Measurements from ENCODE around the gene NME3. TPM values are rescaled to one million over a fixed set of nuclear protein-coding genes. Genes with fewer than 3 reads are reported as not detected.

NME3 gene
- total and polyA plus RNA-seq, 2 of the 4 experiments (the other 2 are of a cell fraction), result 12.7 to 41.2 TPM

GRCh38 chr16:1770328-1771187 lies 785 bp downstream of the NME3 start:
- Histone ChIP-seq H2AFZ (replicated peaks; ENCODE audit: low read length, poor library complexity) (peak overlapping the region; percentile 64), H3K4me2 (ENCODE audit: low read depth, low read length) (peak overlapping the region; percentile 85), H2BK20ac (ENCODE audit: low read depth, low read length) (no peak overlapping the region), H3K4me1 (ENCODE audit: control insufficient read depth, insufficient read depth, low read length) (peaks cover 13% of the 10 kb centered on the region), H3K4ac (ENCODE audit: low read depth, low read length) (no peak overlapping the region; the same call in 1 of the 2 replicates), H4K5ac (ENCODE audit: low read depth, low read length) (no peak overlapping the region), H2BK15ac (ENCODE audit: low read depth, low read length) (no peak overlapping the region), H4K8ac (ENCODE audit: low read depth in 2 of 2, low read length in 2 of 2) (peak overlapping the region in 1 of 2 experiments; percentile 50; a peak in 2 of 4 replicates), H3K9me3 (ENCODE audit: control insufficient read depth, insufficient read depth, low read length) (no peaks in the 10 kb centered on the region), H3K56ac (ENCODE audit: extremely low read depth, insufficient read depth, low read length) (no peak overlapping the region), H3K36me3 (ENCODE audit: control insufficient read depth, insufficient read depth, low read length) (peaks cover 40% of the 10 kb centered on the region), H3K23ac (ENCODE audit: low read depth, low read length) (no peak overlapping the region), H2AK5ac (ENCODE audit: low read depth, low read length) (no peak overlapping the region), H3K9ac (ENCODE audit: low read depth, low read length) (peak overlapping the region; percentile 72), H3K79me1 (ENCODE audit: low read depth in 1 of 2, low read length in 2 of 2) (peaks cover 12 to 49% of the 10 kb centered on the region in 2 experiments), H3K27me3 (ENCODE audit: control insufficient read depth, insufficient read depth, low read length) (no peaks in the 10 kb centered on the region), H3K27ac (ENCODE audit: insufficient read depth, low read length) (peak overlapping the region; percentile 68; the same call in 1 of the 2 replicates), H2BK5ac (ENCODE audit: low read depth, low read length, poor library complexity, severe bottlenecking) (no peak overlapping the region), H4K91ac (ENCODE audit: insufficient read depth, low read depth, low read length) (no peak overlapping the region), H2BK120ac (ENCODE audit: low read depth, low read length) (no peak overlapping the region), H3K18ac (ENCODE audit: low read depth, low read length) (no peak overlapping the region), H3K14ac (replicated peaks; ENCODE audit: low read depth, low read length) (no peak overlapping the region), H3K4me3 (ENCODE audit: insufficient read depth, low read depth, low read length) (peak overlapping the region; percentile 93), H2AK9ac (replicated peaks; ENCODE audit: low read depth, low read length, poor library complexity) (peak overlapping the region; percentile 13), H3K9me1 (ENCODE audit: insufficient read depth, low read length) (0 out of 2 replicates have a peak, but pooled peaks cover 3% of the 10 kb centered on the region), H4K20me1 (ENCODE audit: insufficient read depth, low read length) (peaks cover 28% of the 10 kb centered on the region)
- CTCF ChIA-PET, result no interaction called here
- intact Hi-C loops (cut with micrococcal nuclease) (no loop called here), in situ Hi-C loops (cut with MboI; ENCODE audit: low sequenced_read_pairs) (no loop called here), dilution Hi-C loops (cut with HindIII; ENCODE audit: low sequenced_read_pairs, unreplicated experiment) (no loop called here)
- POLR2A ChIA-PET (ENCODE audit: unreplicated experiment), result no interaction called here
- no peak for TF ChIP-seq SMC3 (IDR thresholded peaks at IDR 0.05; ENCODE audit: low read depth, low read length)
- TF ChIP-seq BHLHE40 (IDR thresholded peaks at IDR 0.05; ENCODE audit: low read depth, low read length), result 0 out of 2 replicates have a peak, but pooled peaks have one; percentile 6
- WGBS, 2 experiments (ENCODE audit: extremely low coverage in 2 of 2, insufficient read length in 1 of 2), result 31% methylated on average over 54 of the region's 81 CpGs; no CpG with 5 or more reads in 1 of the 2 experiments
- BruUV-seq (replicated peaks), result TSS peak; percentile 81
- peak; percentile 5 for ATAC-seq (ENCODE audit: low read depth)
- peak; percentile 47 for DNase-seq
